NCI-H187 (cell line): ENCODE results near the gene CXCR3.
"Not testable (repeated sequence)": the region's sequence is repeated elsewhere in the genome, so short reads cannot be mapped to it uniquely, and the experiment has no call there.

Experiments
- DNase-seq, 2 experiments: peaks; one replicate each; lab custom pipeline; 2025; lab: John Stamatoyannopoulos, UW

CXCR3 gene

DNA sequence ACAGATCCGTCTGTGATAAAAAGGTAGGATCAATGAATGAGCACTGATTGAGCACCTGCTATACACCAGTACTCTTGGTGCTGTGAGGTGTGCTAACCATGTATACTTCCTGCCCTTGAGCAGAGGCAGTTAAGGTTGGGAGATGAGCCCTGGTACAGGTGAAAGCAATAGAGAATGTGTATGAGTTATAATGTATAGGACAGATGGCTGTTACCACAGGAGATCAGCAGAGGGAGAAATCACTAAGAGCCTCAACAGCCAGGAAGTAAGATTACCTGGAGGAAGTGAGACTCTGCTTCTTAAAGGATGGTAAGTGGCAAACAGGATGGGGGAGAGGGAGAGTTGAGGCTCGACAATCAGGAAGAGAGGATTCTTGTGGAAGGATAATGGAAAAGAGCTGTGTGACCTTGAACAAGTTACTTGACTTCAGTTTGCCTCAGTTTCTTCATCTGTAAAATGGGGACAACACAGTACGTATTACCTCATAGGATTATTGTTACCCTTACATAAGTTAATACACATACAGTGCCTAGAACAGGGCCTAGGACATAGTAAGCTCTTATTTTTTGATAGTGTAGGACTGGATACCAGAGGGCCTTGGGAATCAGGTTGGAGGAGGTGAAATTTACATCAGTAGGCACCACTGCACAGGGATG lies 9.1 kb downstream of the CXCR3 start:
- no peak for DNase-seq

GRCh38 chrX:71607488-71607887 lies 10.8 kb downstream of the CXCR3 start:
- DNase-seq, result no peak

- no peak for DNase-seq
Observed at GRCh38 chrX:71606536-71607216, 11.6 kb downstream of the CXCR3 start.

DNA sequence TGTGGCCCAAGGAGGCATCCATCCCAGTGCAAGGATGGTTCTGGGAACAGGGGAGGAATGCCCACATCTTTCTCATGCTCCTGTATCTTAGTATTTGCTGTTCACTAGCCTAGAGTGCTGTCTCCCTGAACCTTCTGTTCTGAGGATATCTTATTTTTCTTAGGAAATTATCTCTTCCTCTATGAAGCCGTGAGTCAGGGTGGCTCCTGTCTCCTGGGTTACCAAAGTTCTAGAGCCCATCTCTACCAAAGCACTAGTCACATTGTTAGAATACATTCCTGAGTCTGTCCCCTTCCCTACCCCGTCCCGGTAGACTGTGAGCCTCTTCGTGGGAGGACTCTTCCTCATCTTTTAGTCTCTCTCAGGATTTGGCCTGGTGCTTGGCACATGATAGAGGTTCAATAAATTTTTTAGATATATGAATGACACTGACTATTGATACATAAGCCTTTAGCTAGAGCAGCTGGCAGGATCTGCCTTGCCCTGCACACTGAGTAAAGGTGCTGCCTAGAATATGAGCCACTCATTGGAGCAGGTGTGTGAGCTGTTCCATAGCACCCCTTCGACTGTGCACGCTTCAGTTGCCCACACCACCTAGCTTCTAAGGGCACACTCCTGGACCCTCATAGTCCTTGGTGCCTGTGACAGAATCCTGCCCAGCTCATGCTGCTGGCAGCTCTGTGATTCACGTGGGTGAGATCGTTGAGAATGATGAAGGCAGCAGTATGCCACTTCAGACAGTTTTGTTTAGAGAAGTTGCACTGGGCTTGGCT lies 13.3 kb downstream of the CXCR3 start:
- no peak for DNase-seq

DNA sequence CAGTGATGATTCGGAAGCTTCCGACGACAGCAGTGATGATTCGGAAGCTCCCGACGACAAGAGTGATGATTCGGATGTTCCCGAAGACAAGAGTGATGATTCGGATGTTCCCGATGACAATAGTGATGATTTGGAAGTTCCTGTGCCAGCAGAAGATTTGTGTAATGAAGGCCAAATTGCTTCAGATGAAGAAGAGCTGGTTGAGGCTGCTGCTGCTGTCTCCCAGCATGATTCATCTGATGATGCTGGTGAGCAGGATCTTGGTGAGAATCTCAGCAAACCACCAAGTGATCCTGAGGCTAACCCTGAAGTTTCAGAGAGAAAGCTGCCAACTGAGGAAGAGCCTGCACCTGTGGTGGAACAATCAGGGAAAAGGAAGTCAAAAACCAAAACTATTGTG lies 14.2 kb downstream of the CXCR3 start:
- no peak for DNase-seq

GRCh38 chrX:71603618-71604017 lies 14.7 kb downstream of the CXCR3 start:
- DNase-seq, result no peak

DNA sequence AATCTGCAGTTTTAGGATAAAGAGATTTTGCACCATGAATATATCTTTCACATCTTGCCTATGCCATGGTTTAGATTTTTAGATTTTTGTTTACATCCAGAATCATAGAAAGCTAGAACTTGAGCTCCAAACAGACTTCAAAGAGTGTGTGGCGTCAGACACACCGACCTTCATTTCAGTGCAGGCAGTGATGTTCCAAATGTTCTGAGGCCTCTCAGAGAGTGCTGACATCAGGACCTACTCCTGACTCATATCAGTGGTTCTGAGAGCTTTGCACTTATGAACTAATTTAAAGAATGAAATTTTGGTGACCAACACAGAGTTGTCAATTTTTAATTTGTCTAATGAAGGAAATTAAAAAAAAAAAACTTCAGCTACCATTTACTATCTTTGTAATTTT lies 18.3 kb downstream of the CXCR3 start:
- DNase-seq, result no peak

DNA sequence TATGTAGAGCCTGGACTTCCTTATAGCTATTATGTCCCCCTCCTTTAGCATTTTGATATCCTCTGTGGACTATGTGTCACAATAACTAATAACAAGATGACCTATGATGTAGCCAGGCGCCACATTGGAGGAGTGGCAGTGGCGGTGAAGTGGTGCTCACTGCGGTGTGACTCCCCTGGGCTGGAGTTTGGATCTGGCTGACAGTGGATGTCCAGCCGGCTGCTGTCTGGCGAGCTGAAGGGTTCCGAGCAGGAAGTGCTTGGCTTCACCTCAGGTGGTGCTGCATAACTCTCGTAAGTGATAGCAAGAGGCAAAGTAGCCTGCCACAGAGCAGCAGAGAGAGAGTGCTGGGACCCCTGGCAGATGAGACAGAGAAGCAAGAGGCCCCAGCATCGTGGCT lies 25.1 kb downstream of the CXCR3 start:
- not testable (repeated sequence) for DNase-seq

DNA sequence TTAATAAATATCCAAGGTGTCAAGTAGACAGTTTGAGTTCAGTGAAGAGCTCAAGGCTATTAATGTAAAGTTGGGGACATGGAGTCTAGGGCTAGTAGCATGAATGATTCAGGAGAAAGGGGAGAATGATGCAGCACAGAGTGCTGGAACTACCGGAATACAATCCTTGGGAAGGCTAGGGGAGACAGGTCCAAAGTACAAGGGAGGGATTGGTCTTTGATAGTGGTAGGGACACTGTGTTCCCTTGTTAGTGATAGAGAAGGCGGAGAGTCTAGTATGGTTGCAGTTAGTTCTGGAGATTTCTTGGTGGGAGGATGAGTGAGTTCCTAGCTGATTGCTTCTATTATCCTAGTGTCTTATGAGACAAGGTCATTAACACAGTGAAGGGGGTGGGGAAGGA lies 31.4 kb downstream of the CXCR3 start:
- no peak for DNase-seq

- no peak for DNase-seq
Observed at GRCh38 chrX:71581210-71581609, 37.1 kb downstream of the CXCR3 start.

GRCh38 chrX:71579990-71580380 lies 38.3 kb downstream of the CXCR3 start:
- DNase-seq, result no peak

- DNase-seq, result no peak
Observed at GRCh38 chrX:71579136-71579989, 38.9 kb downstream of the CXCR3 start.

- no peak for DNase-seq
Observed at GRCh38 chrX:71578253-71579135, 39.8 kb downstream of the CXCR3 start, which contains the start of gene GCNA. TSS of gene GCNA (plus strand) at chrX:71578437. CDS start at chrX:71580822, 2,385 bp downstream.

- no peak for DNase-seq
Observed at GRCh38 chrX:71577682-71578081, 40.6 kb downstream of the CXCR3 start.

GRCh38 chrX:71573590-71573989 lies 44.7 kb downstream of the CXCR3 start:
- DNase-seq, result no peak

GRCh38 chrX:71571390-71571789 lies 46.9 kb downstream of the CXCR3 start:
- not testable (repeated sequence) for DNase-seq
